K562 treated with DMSO at 1 percent for 24 hours (cell line): ENCODE results near the gene AFAP1L1. TPM values are rescaled to one million over a fixed set of nuclear protein-coding genes. Genes with fewer than 3 reads are reported as not detected.

Experiments
- total RNA-seq: library from RNA; unstranded; fragments of 300-600 nt; gene quantifications from 2 replicates; pipeline ENCODE4 v1.2.3, GENCODE V29; 2022; ENCODE audit warnings: low read depth; ENCODE audit not compliant: insufficient read depth

AFAP1L1 gene
- not detected in 2 replicates for total RNA-seq

GRCh38 chr5:149271716-149272563 lies at the start of gene AFAP1L1:
Gene AFAP1L1, plus strand, starts transcription at chr5:149271859. Its CDS starts 110 bp downstream, at chr5:149271969.

DNA sequence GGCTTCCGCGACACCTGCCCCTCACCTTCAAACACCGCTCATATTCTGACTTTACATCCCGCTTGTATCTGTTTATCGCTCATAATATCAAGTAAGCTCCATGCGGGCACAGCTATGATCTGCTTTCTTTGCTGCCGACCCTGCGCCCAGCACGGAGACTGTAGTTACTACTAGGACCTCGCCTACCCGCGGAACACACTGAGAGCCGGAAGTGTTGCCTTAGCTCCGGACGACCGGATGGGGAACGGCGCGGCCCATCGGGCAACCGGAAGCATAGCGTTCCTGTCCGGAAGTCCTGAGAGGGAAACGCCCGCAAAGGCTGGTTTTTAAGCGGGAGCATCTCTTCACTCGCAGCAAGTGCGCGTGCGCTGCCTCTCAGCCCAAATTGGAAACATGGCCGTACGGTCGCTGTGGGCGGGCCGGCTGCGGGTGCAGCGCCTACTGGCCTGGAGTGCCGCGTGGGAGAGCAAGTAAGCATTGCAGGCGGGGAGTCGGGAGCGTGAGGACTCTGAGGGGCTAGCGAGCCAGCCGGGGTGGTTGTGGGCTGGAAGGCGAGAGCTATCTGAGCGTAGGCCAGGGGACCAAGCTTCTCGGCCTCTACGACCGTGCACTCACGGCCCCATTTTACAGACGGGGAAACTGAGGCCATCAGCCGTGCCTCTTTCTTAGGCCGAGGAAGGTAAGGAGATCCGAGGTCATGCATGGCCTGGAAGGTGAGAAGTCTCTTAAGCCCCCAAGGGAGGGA lies 73.7 kb downstream of the AFAP1L1 start, which contains the start of gene GRPEL2:
Gene GRPEL2, plus strand, starts transcription at position 353 of the 745 bp plus-strand sequence. Its CDS starts 41 bp downstream, at position 394.

GRCh38 chr5:149357370-149358293 lies 86.0 kb downstream of the AFAP1L1 start, which contains the start of gene PCYOX1L:
Gene PCYOX1L, plus strand, starts transcription at chr5:149358046. Its CDS starts 23 bp downstream, at chr5:149358069.

DNA sequence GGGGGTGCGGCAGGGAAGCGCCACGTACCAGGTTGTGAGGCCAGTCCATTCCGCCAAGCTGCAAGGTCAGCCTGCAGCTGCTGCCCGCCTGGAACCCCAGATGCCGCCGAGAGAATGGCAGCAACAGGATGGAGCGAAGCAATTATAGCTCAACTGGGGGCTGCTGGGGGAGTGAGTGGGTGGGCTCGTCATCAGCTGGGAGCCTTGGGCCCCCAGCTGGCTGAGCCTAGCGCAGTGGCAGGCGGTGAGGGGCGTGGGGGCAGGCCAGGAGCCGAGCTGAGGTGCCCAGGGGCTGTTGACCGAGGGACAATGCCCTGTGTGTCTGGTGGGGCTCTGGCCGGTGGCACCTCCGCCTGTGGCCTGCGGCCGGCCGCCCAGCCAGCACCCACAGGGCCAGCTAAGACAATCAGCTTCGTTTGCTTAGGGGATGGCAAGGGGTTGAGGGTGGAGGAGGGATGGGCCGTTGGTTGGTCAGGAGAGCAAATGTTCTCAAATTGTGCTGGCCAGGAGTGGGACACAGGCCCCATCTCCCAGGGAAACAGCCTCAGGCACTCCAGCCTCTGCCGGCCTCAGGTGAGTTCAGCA lies 107.6 kb downstream of the AFAP1L1 start, which contains the start of gene IL17B:
Gene IL17B, minus strand, starts transcription at position 116 of the 585 bp plus-strand sequence. Its CDS starts 67 bp downstream, at position 49.

Other genes with a start within 250 kb of the AFAP1L1 start
- gene SH3TC2, start 208.8 kb upstream of the AFAP1L1 start, total RNA-seq = 0.72 and 1.7 TPM in 2 replicates
- 0.63 and 0.68 TPM in 2 replicates for gene ABLIM3, start 130.4 kb upstream of the AFAP1L1 start, total RNA-seq
- gene GRPEL2, start 73.6 kb downstream of the AFAP1L1 start, total RNA-seq = 5.4 and 6.8 TPM in 2 replicates
- 10.1 and 11.1 TPM in 2 replicates for gene PCYOX1L, start 86.2 kb downstream of the AFAP1L1 start, total RNA-seq
- 2.0 and 3.3 TPM in 2 replicates for gene IL17B, start 107.4 kb downstream of the AFAP1L1 start, total RNA-seq